Measurements from ENCODE around the gene HOXC9.

DNA sequence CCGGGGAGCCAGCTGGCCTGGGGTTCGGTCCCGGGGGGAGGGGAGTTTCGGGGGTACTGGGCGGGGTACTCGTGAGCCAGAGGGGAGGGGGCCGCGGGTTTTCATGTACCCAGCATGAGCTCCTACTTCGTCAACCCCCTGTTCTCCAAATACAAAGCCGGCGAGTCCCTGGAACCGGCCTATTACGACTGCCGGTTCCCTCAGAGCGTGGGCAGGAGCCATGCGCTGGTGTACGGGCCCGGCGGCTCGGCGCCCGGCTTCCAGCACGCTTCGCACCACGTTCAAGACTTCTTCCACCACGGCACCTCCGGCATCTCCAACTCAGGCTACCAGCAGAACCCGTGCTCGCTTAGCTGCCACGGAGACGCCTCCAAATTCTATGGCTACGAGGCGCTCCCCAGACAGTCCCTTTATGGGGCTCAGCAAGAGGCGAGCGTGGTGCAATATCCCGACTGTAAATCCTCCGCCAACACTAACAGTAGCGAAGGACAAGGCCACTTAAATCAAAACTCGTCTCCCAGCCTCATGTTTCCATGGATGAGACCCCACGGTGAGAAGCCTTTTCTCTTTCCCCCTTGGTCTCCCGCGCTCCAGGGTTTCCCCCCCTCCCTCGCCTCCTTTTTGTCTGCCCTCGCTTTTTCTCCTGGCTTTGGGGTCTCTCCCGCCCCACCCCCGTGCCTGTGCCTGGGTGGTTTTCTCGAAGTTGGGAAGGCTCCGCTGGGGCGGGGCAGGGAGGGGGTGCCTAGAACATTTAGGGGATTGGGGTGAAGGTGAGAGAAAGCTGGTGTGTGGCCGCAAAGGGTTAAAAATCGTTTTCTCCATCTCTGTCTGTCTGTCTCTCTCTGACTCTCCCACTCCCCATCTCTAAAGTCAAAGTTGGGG, 9.5 kb downstream of the HOXC9 start:
- TF ChIP-seq, protein P1, sequence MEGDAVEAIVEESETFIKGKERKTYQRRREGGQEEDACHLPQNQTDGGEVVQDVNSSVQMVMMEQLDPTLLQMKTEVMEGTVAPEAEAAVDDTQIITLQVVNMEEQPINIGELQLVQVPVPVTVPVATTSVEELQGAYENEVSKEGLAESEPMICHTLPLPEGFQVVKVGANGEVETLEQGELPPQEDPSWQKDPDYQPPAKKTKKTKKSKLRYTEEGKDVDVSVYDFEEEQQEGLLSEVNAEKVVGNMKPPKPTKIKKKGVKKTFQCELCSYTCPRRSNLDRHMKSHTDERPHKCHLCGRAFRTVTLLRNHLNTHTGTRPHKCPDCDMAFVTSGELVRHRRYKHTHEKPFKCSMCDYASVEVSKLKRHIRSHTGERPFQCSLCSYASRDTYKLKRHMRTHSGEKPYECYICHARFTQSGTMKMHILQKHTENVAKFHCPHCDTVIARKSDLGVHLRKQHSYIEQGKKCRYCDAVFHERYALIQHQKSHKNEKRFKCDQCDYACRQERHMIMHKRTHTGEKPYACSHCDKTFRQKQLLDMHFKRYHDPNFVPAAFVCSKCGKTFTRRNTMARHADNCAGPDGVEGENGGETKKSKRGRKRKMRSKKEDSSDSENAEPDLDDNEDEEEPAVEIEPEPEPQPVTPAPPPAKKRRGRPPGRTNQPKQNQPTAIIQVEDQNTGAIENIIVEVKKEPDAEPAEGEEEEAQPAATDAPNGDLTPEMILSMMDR (IDR thresholded peaks at IDR 0.05; ENCODE audit: borderline replicate concordance, extremely low read depth, low read length, poor library complexity, severe bottlenecking): no peak
- TF ChIP-seq EZH2 (IDR thresholded peaks at IDR 0.05; ENCODE audit: borderline replicate concordance, low read depth, low read length, severe bottlenecking): no peak
